H1 (cell line): ENCODE data around the gene EPHA6. TPM values are rescaled to one million over a fixed set of nuclear protein-coding genes. Genes with fewer than 3 reads are reported as not detected.

Experiments
- CTCF ChIA-PET: fragments of 300-600 bp; sonication (Branson Sonifier 250); formaldehyde crosslinking; loops from one replicate; lab custom pipeline; 2021; ENCODE audit not compliant: partially characterized antibody; lab: Charles Lee
- POLR2A ChIA-PET: fragments of 300-600 bp; sonication (Branson Sonifier 250); formaldehyde crosslinking; loops from one replicate; lab custom pipeline; 2021; ENCODE audit warnings: inconsistent platforms; ENCODE audit not compliant: partially characterized antibody; lab: Charles Lee
- DNase-seq, 2 experiments: peaks; one replicate each; pipeline versions ENCODE4 v3.0.0 to v3.0.0-alpha.2; 2010 to 2022; ENCODE audit warnings: low spot score in 2 of 2, low read depth in 1 of 2, mixed read lengths in 1 of 2
- FAIRE-seq: peaks from 2 replicates; lab custom pipeline; 2011; peaks lifted over from hg19 to GRCh38; lab: Jason Lieb, UNC
- H2AFZ ChIP-seq: 2 replicates; pipeline ENCODE4 v1.8.1; 2012; ENCODE audit warnings: low read length, inconsistent platforms
- H2AK5ac ChIP-seq: 2 replicates; pipeline ENCODE4 v1.6.1; 2013; ENCODE audit warnings: low read depth, low read length
- H2BK120ac ChIP-seq: replicated peaks from 2 replicates; pipeline ENCODE3; 2013; ENCODE audit warnings: low read depth, low read length, inconsistent platforms
- H2BK12ac ChIP-seq: 2 replicates; pipeline ENCODE4 v1.6.1; 2013; ENCODE audit warnings: low read depth, low read length
- H2BK15ac ChIP-seq: 2 replicates; pipeline ENCODE4 v1.6.1; 2013; ENCODE audit warnings: low read length
- H2BK20ac ChIP-seq: 2 replicates; pipeline ENCODE4 v1.6.1; 2013; ENCODE audit warnings: low read length
- H2BK5ac ChIP-seq: 2 replicates; pipeline ENCODE4 v1.6.1; 2013; ENCODE audit warnings: low read depth, low read length
- H3K14ac ChIP-seq: 2 replicates; pipeline ENCODE4 v1.6.1; 2013; ENCODE audit warnings: inconsistent platforms; ENCODE audit not compliant: insufficient read length
- H3K18ac ChIP-seq: 2 replicates; pipeline ENCODE4 v1.6.1; 2013; ENCODE audit warnings: low read length; ENCODE audit errors: extremely low read depth
- H3K23ac ChIP-seq: 2 replicates; pipeline ENCODE4 v1.6.1; 2013; ENCODE audit warnings: inconsistent platforms; ENCODE audit not compliant: insufficient read length
- H3K23me2 ChIP-seq: 2 replicates; pipeline ENCODE4 v1.6.1; 2013; ENCODE audit warnings: low read depth, low read length
- H3K27ac ChIP-seq: 2 replicates; pipeline ENCODE4 v1.6.1; 2011; ENCODE audit warnings: low read depth, low read length, inconsistent platforms
- H3K27me3 ChIP-seq, 4 experiments: replicated peaks in 1 of 4; 1 replicate in 1 of 4; 2 replicates in 3 of 4; pipeline versions ENCODE4 v1.6.1 to v1.8.1; 2011 to 2013; ENCODE audit warnings: low read length in 3 of 4, mild to moderate bottlenecking in 3 of 4, inconsistent platforms in 2 of 4, mixed read lengths in 2 of 4, moderate library complexity in 1 of 4; ENCODE audit not compliant: control insufficient read depth in 3 of 4, insufficient read depth in 3 of 4; ENCODE audit errors: extremely low read depth in 1 of 4
- H3K36me3 ChIP-seq, 4 experiments: 2 replicates each; pipeline versions ENCODE4 v1.6.1 to v1.8.1; 2011 to 2013; ENCODE audit warnings: mild to moderate bottlenecking in 4 of 4, low read length in 3 of 4, moderate library complexity in 2 of 4, control low read depth in 1 of 4, inconsistent platforms in 1 of 4; ENCODE audit not compliant: insufficient read depth in 4 of 4, control insufficient read depth in 2 of 4
- H3K4ac ChIP-seq: replicated peaks from 2 replicates; pipeline ENCODE3; 2013; ENCODE audit warnings: low read length, low read depth, mixed read lengths, inconsistent platforms; ENCODE audit not compliant: insufficient read length
- H3K4me1 ChIP-seq, 4 experiments: replicated peaks in 1 of 4; 1 replicate in 1 of 4; 2 replicates in 3 of 4; pipeline versions ENCODE4 v1.6.1 to v1.8.1; 2011 to 2013; ENCODE audit warnings: low read length in 3 of 4, inconsistent platforms in 2 of 4, mixed read lengths in 1 of 4; ENCODE audit not compliant: insufficient read depth in 4 of 4, control insufficient read depth in 3 of 4
- H3K4me2 ChIP-seq, 2 experiments: 2 replicates each; pipeline versions ENCODE4 v1.6.1 to v1.8.1; 2011 to 2013; ENCODE audit warnings: low read depth in 2 of 2, low read length in 2 of 2, control low read depth in 1 of 2, inconsistent platforms in 1 of 2, mild to moderate bottlenecking in 1 of 2; ENCODE audit not compliant: insufficient read depth in 1 of 2
- H3K4me3 ChIP-seq, 4 experiments: fragments of 200-600, 300-600 bp in 1 of 4; sonication (generic), shearing (Covaris generic), sonication (Bioruptor Twin) in 1 of 4; 2 replicates each; pipeline versions ENCODE4 v1.5.1 to v1.8.1; 2011 to 2016; ENCODE audit warnings: low read length in 4 of 4, low read depth in 3 of 4, control low read depth in 2 of 4, inconsistent platforms in 2 of 4, mild to moderate bottlenecking in 2 of 4, mixed read lengths in 1 of 4, moderate library complexity in 1 of 4; ENCODE audit not compliant: insufficient read depth in 2 of 4; ENCODE audit errors: extremely low read depth in 1 of 4
- H3K56ac ChIP-seq: replicated peaks from 2 replicates; pipeline ENCODE3; 2013; ENCODE audit warnings: low read depth, mild to moderate bottlenecking, mixed read lengths, low read length, inconsistent platforms; ENCODE audit not compliant: insufficient read length
- H3K79me1 ChIP-seq: 2 replicates; pipeline ENCODE4 v1.6.1; 2013; ENCODE audit warnings: low read depth, low read length, control low read depth
- H3K79me2 ChIP-seq, 2 experiments: 2 replicates each; pipeline versions ENCODE4 v1.6.1 to v1.8.1; 2012 to 2013; ENCODE audit warnings: low read length in 2 of 2, mild to moderate bottlenecking in 2 of 2, inconsistent platforms in 1 of 2; ENCODE audit not compliant: insufficient read depth in 2 of 2, control insufficient read depth in 1 of 2
- H3K9ac ChIP-seq, 4 experiments: replicated peaks in 1 of 4; 1 replicate in 1 of 4; 2 replicates in 3 of 4; pipeline versions ENCODE4 v1.6.1 to v1.8.1; 2011 to 2013; ENCODE audit warnings: low read depth in 3 of 4, low read length in 3 of 4, control low read depth in 2 of 4, mild to moderate bottlenecking in 2 of 4, moderate library complexity in 2 of 4, inconsistent platforms in 1 of 4; ENCODE audit errors: extremely low read depth in 1 of 4
- H3K9me3 ChIP-seq, 2 experiments: 2 replicates each; pipeline versions ENCODE4 v1.6.1 to v1.8.1; 2012 to 2013; ENCODE audit warnings: mild to moderate bottlenecking in 2 of 2, moderate library complexity in 2 of 2, control low read depth in 1 of 2, inconsistent platforms in 1 of 2, low read depth in 1 of 2, low read length in 1 of 2, mixed read lengths in 1 of 2; ENCODE audit not compliant: insufficient read depth in 2 of 2
- H4K20me1 ChIP-seq, 2 experiments: replicated peaks in 1 of 2; 2 replicates each; pipeline versions ENCODE3 to v1.8.1; 2011 to 2013; ENCODE audit warnings: inconsistent platforms in 2 of 2, low read length in 2 of 2, mild to moderate bottlenecking in 1 of 2; ENCODE audit not compliant: insufficient read depth in 2 of 2, control insufficient read depth in 1 of 2
- H4K5ac ChIP-seq: 2 replicates; pipeline ENCODE4 v1.6.1; 2013; ENCODE audit warnings: low read length, low read depth, mixed read lengths, inconsistent platforms; ENCODE audit not compliant: insufficient read length
- H4K8ac ChIP-seq: 2 replicates; pipeline ENCODE4 v1.8.0; 2013; ENCODE audit warnings: mild to moderate bottlenecking, moderate library complexity, low read length, inconsistent platforms; ENCODE audit not compliant: insufficient read depth; ENCODE audit errors: extremely low read depth
- H4K91ac ChIP-seq: replicated peaks from 2 replicates; pipeline ENCODE3; 2013; ENCODE audit warnings: low read length, mixed read lengths, inconsistent platforms; ENCODE audit not compliant: insufficient read length
- CHD2 ChIP-seq: IDR thresholded peaks from 2 replicates; pipeline ENCODE4 v1.6.1; 2012; ENCODE audit warnings: low read length, improper control_type of control experiment
- CTBP2 ChIP-seq: IDR thresholded peaks from 2 replicates; pipeline ENCODE4 v1.7.0; 2011; ENCODE audit warnings: borderline replicate concordance, mild to moderate bottlenecking, moderate library complexity, mixed read lengths, low read length; ENCODE audit not compliant: insufficient read depth, insufficient read length
- HDAC6 ChIP-seq: IDR thresholded peaks from one replicate; pipeline ENCODE4 v1.7.1; 2012; ENCODE audit warnings: low read depth, mild to moderate bottlenecking, inconsistent platforms, low read length, moderate library complexity
- MAFK ChIP-seq: IDR thresholded peaks from 2 replicates; pipeline ENCODE4 v1.6.1; 2012; ENCODE audit warnings: low read depth, mild to moderate bottlenecking, improper control_type of control experiment, low read length
- MAX ChIP-seq: IDR thresholded peaks from 2 replicates; pipeline ENCODE4 v1.6.1; 2012; ENCODE audit warnings: inconsistent platforms
- PHF8 ChIP-seq: fragments of 200-600 bp; sonication (generic); conservative IDR thresholded peaks from 2 replicates; pipeline ENCODE4 v1.7.1; 2012; ENCODE audit warnings: low read depth, mild to moderate bottlenecking, inconsistent platforms, low read length, moderate library complexity
- RNF2 ChIP-seq: fragments of 200-900, 300-1000 bp; sonication (generic); IDR thresholded peaks from 2 replicates; pipeline ENCODE4 v1.7.1; 2016; ENCODE audit warnings: borderline replicate concordance, low read depth, mild to moderate bottlenecking, antibody characterized with exemption, low read length; ENCODE audit not compliant: poor library complexity, severe bottlenecking; ENCODE audit errors: missing control alignments
- RXRA ChIP-seq: IDR thresholded peaks from 2 replicates; pipeline ENCODE4 v1.6.1; 2011; ENCODE audit warnings: low read depth, mild to moderate bottlenecking, low read length, moderate library complexity; ENCODE audit not compliant: insufficient read depth
- SIX5 ChIP-seq: IDR thresholded peaks from 2 replicates; pipeline ENCODE4 v1.6.1; 2011; ENCODE audit warnings: mild to moderate bottlenecking, low read depth, low read length
- SP4 ChIP-seq: IDR thresholded peaks from 2 replicates; pipeline ENCODE4 v1.6.1; 2012; ENCODE audit warnings: low read length, inconsistent platforms
- TAF1 ChIP-seq: IDR thresholded peaks from 2 replicates; pipeline ENCODE4 v1.6.1; 2011; ENCODE audit warnings: mild to moderate bottlenecking, low read depth, low read length
- TCF12 ChIP-seq: IDR thresholded peaks from 2 replicates; pipeline ENCODE4 v1.6.1; 2011; ENCODE audit warnings: low read depth, mild to moderate bottlenecking, low read length
- WGBS, 2 experiments: shearing (Covaris generic) in 1 of 2; methylation state at CpG; one replicate each; pipeline versions ENCODE4 v1.1.6 to v1.1.7; 2013 to 2015; ENCODE audit warnings: low lambda C conversion rate in 2 of 2, mixed read lengths in 2 of 2, inconsistent platforms in 1 of 2, low coverage in 1 of 2, missing lambda C conversion rate in 1 of 2; ENCODE audit not compliant: insufficient replicate concordance in 2 of 2, insufficient coverage in 1 of 2, insufficient read length in 1 of 2; ENCODE audit errors: extremely low coverage in 1 of 2, missing lambda C conversion rate in 1 of 2; 5-methylcytosine and 5-hydroxymethylcytosine counted together
- polyA plus RNA-seq, 7 experiments: library from polyadenylated mRNA; depleted of rRNA in 3 of 7; stranded (reverse) in 5 of 7; unstranded in 2 of 7; fragments of >200 nt in 5 of 7; fragments of 200-250 nt in 2 of 7; gene quantifications; 1 replicate in 5 of 7; 2 replicates in 1 of 7; 4 replicates in 1 of 7; pipeline versions ENCODE4 v1.2.1 to v1.2.3, GENCODE V29; 2011 to 2013; ENCODE audit warnings: missing spikeins in 2 of 7, mixed read lengths in 2 of 7
- total RNA-seq: library from RNA; stranded (reverse); fragmentation: NEBNext Ultra II Directional; extraction: Animal tissue kit (Norgen Biotek cat#: 25700); gene quantifications from 2 replicates; pipeline ENCODE4 v1.2.1, GENCODE V29; 2021

The EPHA6 gene
- total and polyA plus RNA-seq, 2 of the 8 experiments (the other 6 are each of a cell fraction or from before 2014, with no cell fraction given): 0.83 to 3.2 TPM

GRCh38 chr3:97579365-97579764 is 765.0 kb downstream of the EPHA6 start:
- H2BK5ac ChIP-seq: no peak overlapping the region
- H2BK120ac ChIP-seq: no peak overlapping the region
- no peak overlapping the region for H2BK12ac ChIP-seq
- no peak overlapping the region for H3K18ac ChIP-seq
- H3K4me3 ChIP-seq: no peak overlapping the region
- H3K4me1 ChIP-seq: no peaks in the 10 kb centered on the region
- H3K79me1 ChIP-seq: no peaks in the 10 kb centered on the region
- no peak overlapping the region for H3K23ac ChIP-seq
- H3K36me3 ChIP-seq: no peaks in the 10 kb centered on the region
- CTCF ChIA-PET: no interaction called here
- POLR2A ChIA-PET: no interaction called here
- no peak overlapping the region for H2BK15ac ChIP-seq
- no peak overlapping the region for H3K56ac ChIP-seq
- H3K14ac ChIP-seq: no peak overlapping the region
- no peak for TF ChIP-seq RXRA
- no peak for TF ChIP-seq CHD2
- TF ChIP-seq TAF1: no peak
- no peak for TF ChIP-seq MAFK
- TF ChIP-seq HDAC6: no peak
- TF ChIP-seq CTBP2: no peak
- no peak for TF ChIP-seq TCF12
- TF ChIP-seq RNF2: no peak
- TF ChIP-seq SIX5: no peak
- no peak for TF ChIP-seq MAX
- TF ChIP-seq PHF8: no peak
- TF ChIP-seq SP4: no peak
- no peak overlapping the region for H2BK20ac ChIP-seq
- H3K27me3 ChIP-seq: no peaks in the 10 kb centered on the region
- H2AFZ ChIP-seq: peak overlapping the region; percentile 65; the same call in 1 of the 2 replicates
- DNase-seq (no peak), FAIRE-seq (no peak)
- H3K9me3 ChIP-seq: no peaks in the 10 kb centered on the region
- H3K79me2 ChIP-seq: no peaks in the 10 kb centered on the region
- WGBS, 2 experiments: 91% methylated on average over 3 of the region's 3 CpGs; no CpG with 5 or more reads in 1 of the 2 experiments
- H4K5ac ChIP-seq: no peak overlapping the region
- no peak overlapping the region for H3K27ac ChIP-seq
- no peaks in the 10 kb centered on the region for H4K20me1 ChIP-seq
- no peak overlapping the region for H4K91ac ChIP-seq
- no peak overlapping the region for H3K4me2 ChIP-seq
- no peak overlapping the region for H3K4ac ChIP-seq
- no peak overlapping the region for H2AK5ac ChIP-seq
- H4K8ac ChIP-seq: no peak overlapping the region
- no peaks in the 10 kb centered on the region for H3K23me2 ChIP-seq
- no peak overlapping the region for H3K9ac ChIP-seq
